GM12878 (cell line): ENCODE measurements around the gene TRA2B. TPM values are rescaled to one million over a fixed set of nuclear protein-coding genes. Genes with fewer than 3 reads are reported as not detected.

Experiments
- ATAC-seq: fragments of 200-7000 bp; cut with Tn5 transposase; 3 replicates; pipeline ENCODE4 v1.9.1; 2020; ENCODE audit warnings: mild to moderate bottlenecking, moderate library complexity
- BruUV-seq: library from RNA; stranded (reverse); fragments of 400-500 nt; replicated peaks from 2 replicates; lab custom pipeline; 2021; lab: Mats Ljungman, UMichigan
- CTCF ChIA-PET: fragments of 300-600 bp; sonication (Branson Sonifier 250); formaldehyde crosslinking; extraction: SDS; loops from one replicate; lab custom pipeline; 2021; ENCODE audit warnings: inconsistent platforms; lab: Yijun Ruan, JAX
- POLR2A ChIA-PET: fragments of 350-600 bp; formaldehyde crosslinking; extraction: SDS; loops from one replicate; lab custom pipeline; 2021; ENCODE audit warnings: inconsistent platforms; lab: Charles Lee
- RAD21 ChIA-PET: fragments of 300-600 bp; sonication (Branson Sonifier 250); formaldehyde crosslinking; loops from one replicate; lab custom pipeline; 2023; ENCODE audit warnings: antibody characterized with exemption; ENCODE audit not compliant: unreplicated experiment; lab: Charles Lee
- SMC1A ChIA-PET: fragments of 300-600 bp; sonication (Branson Sonifier 250); formaldehyde crosslinking; loops from one replicate; lab custom pipeline; 2023; ENCODE audit not compliant: unreplicated experiment, uncharacterized antibody; lab: Charles Lee
- DNase-seq: peaks from one replicate; pipeline ENCODE4 v3.0.0-alpha.2; 2011; ENCODE audit warnings: low read depth, low spot score
- FAIRE-seq: peaks from 3 replicates; lab custom pipeline; 2011; peaks lifted over from hg19 to GRCh38; lab: Jason Lieb, UNC
- H2AFZ ChIP-seq: 2 replicates; pipeline ENCODE4 v1.6.0; 2011; ENCODE audit warnings: low read depth, low read length, control low read depth; ENCODE audit not compliant: control insufficient read depth
- H3K27ac ChIP-seq: 2 replicates; pipeline ENCODE4 v1.5.1; 2011; ENCODE audit warnings: control low read depth; ENCODE audit not compliant: control insufficient read depth, insufficient read depth
- H3K27me3 ChIP-seq, 2 experiments: replicated peaks in 1 of 2; 2 replicates each; pipeline versions ENCODE4 v1.6.0 to v1.6.1; 2011; ENCODE audit warnings: low read length in 1 of 2; ENCODE audit not compliant: control insufficient read depth in 2 of 2, insufficient read depth in 2 of 2
- H3K36me3 ChIP-seq, 2 experiments: 2 replicates each; pipeline ENCODE4 v1.5.1; 2011; ENCODE audit warnings: low read length in 1 of 2; ENCODE audit not compliant: control insufficient read depth in 2 of 2, insufficient read depth in 2 of 2
- H3K4me1 ChIP-seq: 2 replicates; pipeline ENCODE4 v1.6.1; 2011; ENCODE audit warnings: mild to moderate bottlenecking, low read length, moderate library complexity, mixed read lengths; ENCODE audit not compliant: control insufficient read depth, insufficient read depth
- H3K4me2 ChIP-seq: 2 replicates; pipeline ENCODE4 v1.6.0; 2011; ENCODE audit warnings: control low read depth; ENCODE audit not compliant: control insufficient read depth, insufficient read depth
- H3K4me3 ChIP-seq: fragments of 200-600 bp; sonication (generic); 2 replicates; pipeline ENCODE4 v1.5.1; 2016
- H3K79me2 ChIP-seq: 2 replicates; pipeline ENCODE4 v1.6.0; 2011; ENCODE audit warnings: low read length; ENCODE audit not compliant: control insufficient read depth, insufficient read depth
- H3K9ac ChIP-seq: 2 replicates; pipeline ENCODE4 v1.8.0; 2011; ENCODE audit warnings: low read length, control low read depth, mixed read lengths; ENCODE audit not compliant: control insufficient read depth, insufficient read depth
- H3K9me3 ChIP-seq: replicated peaks from 3 replicates; pipeline ENCODE4 v1.5.1; 2011; ENCODE audit warnings: mild to moderate bottlenecking, low read length; ENCODE audit not compliant: control insufficient read depth, insufficient read depth
- H4K20me1 ChIP-seq: 2 replicates; pipeline ENCODE4 v1.6.0; 2011; ENCODE audit not compliant: control insufficient read depth, insufficient read depth
- CHD1 ChIP-seq: IDR thresholded peaks from 2 replicates; pipeline ENCODE4 v1.6.1; 2012; ENCODE audit warnings: low read depth, low read length, improper control_type of control experiment
- CHD2 ChIP-seq: IDR thresholded peaks from 2 replicates; pipeline ENCODE4 v1.6.1; 2011; ENCODE audit warnings: low read depth, low read length, improper control_type of control experiment, borderline replicate concordance
- FOXK2 ChIP-seq: fragments of 450-650 bp; IDR thresholded peaks from 2 replicates; pipeline ENCODE4 v1.6.1; 2017; ENCODE audit warnings: mild to moderate bottlenecking, moderate library complexity
- MTA3 ChIP-seq: IDR thresholded peaks from 2 replicates; pipeline ENCODE4 v1.6.1; 2012; ENCODE audit warnings: low read length, inconsistent platforms, borderline replicate concordance
- SIN3A ChIP-seq: IDR thresholded peaks from 2 replicates; pipeline ENCODE4 v1.6.1; 2012; ENCODE audit warnings: low read depth, low read length, improper control_type of control experiment
- SMARCA5 ChIP-seq: fragments of 450-650 bp; IDR thresholded peaks from 2 replicates; pipeline ENCODE4 v1.6.1; 2017; ENCODE audit warnings: mild to moderate bottlenecking
- ZSCAN29 ChIP-seq: fragments of 450-650 bp; IDR thresholded peaks from 2 replicates; pipeline ENCODE4 v1.6.1; 2017; ENCODE audit warnings: mild to moderate bottlenecking, moderate library complexity
- WGBS: methylation state at CpG from one replicate; pipeline ENCODE4 v1.1.6; 2016; ENCODE audit warnings: low lambda C conversion rate; ENCODE audit not compliant: insufficient replicate concordance, insufficient coverage; ENCODE audit errors: missing lambda C conversion rate; 5-methylcytosine and 5-hydroxymethylcytosine counted together
- in situ Hi-C: fragments of 300-500 bp; cut with MboI; formaldehyde crosslinking; loops from 9 replicates; pipeline ENCODE4 v1.14.3; 2018; ENCODE audit warnings: mixed read lengths
- intact Hi-C: fragments of 100-400 bp; cut with micrococcal nuclease; formaldehyde crosslinking; loops from one replicate; pipeline ENCODE4 v1.14.2; 2022; ENCODE audit not compliant: unreplicated experiment
- polyA plus RNA-seq, 11 experiments: library from polyadenylated mRNA; depleted of rRNA in 4 of 11; unstranded in 6 of 11; stranded (reverse) in 5 of 11; fragments of >200 nt; fragmentation: Nextera tagmentation in 4 of 11; fragmentation: Illumina TruSeq in 1 of 11; extraction: Ambion mirVana in 4 of 11; extraction: Trizol in 1 of 11; gene quantifications; 1 replicate in 1 of 11; 2 replicates in 10 of 11; pipeline versions ENCODE4 v1.2.1 to v1.2.3, GENCODE V29; 2011 to 2016; ENCODE audit warnings: inconsistent platforms in 2 of 11, missing spikeins in 2 of 11, low read depth in 1 of 11
- total RNA-seq, 4 experiments: library from RNA; depleted of rRNA in 3 of 4; stranded (reverse); fragments of >200 nt in 3 of 4; fragmentation: Illumina TruSeq in 1 of 4; extraction: Trizol in 1 of 4; gene quantifications; 2 replicates each; pipeline versions ENCODE4 v1.2.1 to v1.2.3, GENCODE V29; 2013 to 2021
- TF ChIP-seq, protein P1 (sequence below): IDR thresholded peaks from 2 replicates; pipeline ENCODE4 v1.6.1; 2011; ENCODE audit warnings: mild to moderate bottlenecking, low read depth, low read length, moderate library complexity; ENCODE audit not compliant: insufficient replicate concordance
- TF ChIP-seq, protein P2 (sequence below): fragments of 450-650 bp; IDR thresholded peaks from 2 replicates; pipeline ENCODE4 v1.6.1; 2014; ENCODE audit warnings: mild to moderate bottlenecking

TRA2B gene
- total and polyA plus RNA-seq, 10 of the 15 experiments (the other 5 are each of a cell fraction or from before 2014, with no cell fraction given), result 130 to 317 (median 278) TPM

DNA sequence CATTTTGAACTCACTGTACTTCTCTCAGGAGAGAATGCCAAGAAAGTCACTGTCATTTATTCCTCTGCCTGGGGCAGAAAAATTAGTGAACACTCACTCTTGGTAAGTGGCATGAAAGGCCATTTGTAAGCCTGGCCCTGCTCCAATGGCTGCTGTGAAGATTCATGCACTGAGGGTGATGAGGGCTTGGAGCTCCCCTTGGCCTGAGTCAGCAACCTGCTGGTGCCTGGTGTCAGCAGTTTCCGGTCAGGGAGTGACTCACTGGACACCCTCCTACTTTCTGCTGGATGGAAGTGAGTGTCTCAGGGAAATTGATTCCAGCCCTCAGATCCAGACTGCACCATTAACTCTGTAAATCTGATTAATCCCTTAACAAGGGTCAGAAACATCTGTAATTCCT is 37.6 kb downstream of the TRA2B start:
- ATAC-seq (0 out of 3 replicates have a peak, but pooled peaks have one; percentile 21), FAIRE-seq (no peak), DNase-seq (no peak)
- in situ Hi-C loops, result no loop called here
- Histone ChIP-seq H3K4me3 (no peak overlapping the region), H3K27ac (no peak overlapping the region), H3K9ac (no peak overlapping the region), H3K36me3 (no peaks in the 10 kb centered on the region), H3K79me2 (no peaks in the 10 kb centered on the region), H3K27me3 (no peaks in the 10 kb centered on the region), H3K4me2 (no peak overlapping the region), H4K20me1 (no peaks in the 10 kb centered on the region), H3K9me3 (no peaks in the 10 kb centered on the region), H3K4me1 (no peaks in the 10 kb centered on the region), H2AFZ (no peak overlapping the region)
- ChIA-PET CTCF (interaction anchor here (0.6 to 1.7 kb wide), 2 partner anchors 43 to 238 kb away, joined by 3 to 6 read pairs; no protein-coding TSS in a partner anchor), SMC1A (no interaction called here), POLR2A (no interaction called here), RAD21 (no interaction called here)
- TF ChIP-seq FOXK2 (no peak), CHD1 (no peak), CHD2 (no peak), ZSCAN29 (no peak), SMARCA5 (no peak), SIN3A (no peak), MTA3 (no peak)
- TF ChIP-seq, protein P1, sequence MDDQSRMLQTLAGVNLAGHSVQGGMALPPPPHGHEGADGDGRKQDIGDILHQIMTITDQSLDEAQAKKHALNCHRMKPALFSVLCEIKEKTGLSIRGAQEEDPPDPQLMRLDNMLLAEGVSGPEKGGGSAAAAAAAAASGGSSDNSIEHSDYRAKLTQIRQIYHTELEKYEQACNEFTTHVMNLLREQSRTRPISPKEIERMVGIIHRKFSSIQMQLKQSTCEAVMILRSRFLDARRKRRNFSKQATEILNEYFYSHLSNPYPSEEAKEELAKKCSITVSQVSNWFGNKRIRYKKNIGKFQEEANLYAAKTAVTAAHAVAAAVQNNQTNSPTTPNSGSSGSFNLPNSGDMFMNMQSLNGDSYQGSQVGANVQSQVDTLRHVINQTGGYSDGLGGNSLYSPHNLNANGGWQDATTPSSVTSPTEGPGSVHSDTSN, result no peak
- TF ChIP-seq, protein P2, sequence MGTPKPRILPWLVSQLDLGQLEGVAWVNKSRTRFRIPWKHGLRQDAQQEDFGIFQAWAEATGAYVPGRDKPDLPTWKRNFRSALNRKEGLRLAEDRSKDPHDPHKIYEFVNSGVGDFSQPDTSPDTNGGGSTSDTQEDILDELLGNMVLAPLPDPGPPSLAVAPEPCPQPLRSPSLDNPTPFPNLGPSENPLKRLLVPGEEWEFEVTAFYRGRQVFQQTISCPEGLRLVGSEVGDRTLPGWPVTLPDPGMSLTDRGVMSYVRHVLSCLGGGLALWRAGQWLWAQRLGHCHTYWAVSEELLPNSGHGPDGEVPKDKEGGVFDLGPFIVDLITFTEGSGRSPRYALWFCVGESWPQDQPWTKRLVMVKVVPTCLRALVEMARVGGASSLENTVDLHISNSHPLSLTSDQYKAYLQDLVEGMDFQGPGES, result no peak
- BruUV-seq, result no TSS peak
- intact Hi-C loops, result no loop called here
- WGBS, result 50% methylated on average over 1 of the region's 1 CpG
